GM19099 (cell line): Measurements from ENCODE around the gene MS4A10.

ENCODE experiments used
- POLR2A ChIP-seq: IDR thresholded peaks from 3 replicates; pipeline ENCODE4 v1.6.1; 2011; ENCODE audit warnings: low read depth; ENCODE audit not compliant: insufficient read length; ENCODE audit errors: extremely low read depth

The MS4A10 gene

GRCh38 chr11:60847281-60847680 is 62.1 kb downstream of the MS4A10 start:
- no peak for TF ChIP-seq POLR2A

GRCh38 chr11:60847896-60848295 is 62.8 kb downstream of the MS4A10 start:
- TF ChIP-seq POLR2A, result no peak

DNA sequence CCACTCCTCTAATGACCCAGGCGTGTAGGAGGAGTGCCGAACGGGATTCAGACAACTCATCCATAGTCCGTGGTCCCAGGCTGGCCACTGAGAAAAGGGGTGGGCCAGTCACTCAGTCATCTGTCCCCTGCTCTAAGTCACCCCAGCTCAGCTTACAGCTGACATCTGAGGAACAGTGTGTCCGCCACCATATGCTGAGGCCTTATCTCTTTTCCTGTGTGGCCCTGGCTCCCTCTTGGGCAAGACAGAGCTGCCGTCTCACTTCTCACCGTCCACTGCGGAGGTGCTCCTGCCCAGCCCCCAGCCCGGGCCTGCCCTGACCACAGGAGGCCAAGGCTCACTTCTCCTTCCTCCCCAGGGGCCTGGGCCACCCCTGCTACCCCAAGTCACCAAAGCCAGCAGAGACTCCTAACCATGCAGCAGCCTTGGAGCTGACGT is 63.6 kb downstream of the MS4A10 start:
- TF ChIP-seq POLR2A, result no peak

GRCh38 chr11:60849641-60850520 is 64.7 kb downstream of the MS4A10 start:
- no peak for TF ChIP-seq POLR2A
